ENCODE results near the gene INPP4A. TPM values are rescaled to one million over a fixed set of nuclear protein-coding genes. Genes with fewer than 3 reads are reported as not detected.

INPP4A gene
- total RNA-seq, 1 experiment from 2014 or later: 23.4 TPM

GRCh38 chr2:98539056-98539735 is 94.5 kb downstream of the INPP4A start:
- ATAC-seq: no peak
- POLR2A ChIA-PET (ENCODE audit: unreplicated experiment): no interaction called here
- CTCF ChIA-PET: no interaction called here

GRCh38 chr2:98540536-98540935 is 95.9 kb downstream of the INPP4A start:
- ChIA-PET POLR2A (ENCODE audit: unreplicated experiment) (no interaction called here), CTCF (no interaction called here)
- Histone ChIP-seq H3K4me2 (ENCODE audit: low read length) (no peak overlapping the region), H3K9me3 (ENCODE audit: low read length) (no peaks in the 10 kb centered on the region), H4K20me1 (ENCODE audit: low read length) (no peaks in the 10 kb centered on the region), H3K27ac (ENCODE audit: low read length) (no peak overlapping the region), H3K4me3 (ENCODE audit: low read length) (no peak overlapping the region), H3K27me3 (ENCODE audit: low read length) (no peaks in the 10 kb centered on the region), H3K36me3 (ENCODE audit: low read depth, low read length) (peaks cover 9% of the 10 kb centered on the region; the same call in 1 of the 2 replicates), H3F3A (ENCODE audit: low read length, unreplicated experiment) (no peaks in the 10 kb centered on the region), H3K9ac (ENCODE audit: low read length) (no peak overlapping the region), H3K9me2 (replicated peaks; ENCODE audit: low read length) (no peaks in the 10 kb centered on the region), H3K79me2 (ENCODE audit: low read length) (no peaks in the 10 kb centered on the region), H2AFZ (ENCODE audit: low read length) (no peak overlapping the region), H3K4me1 (ENCODE audit: insufficient read depth, low read length) (no peaks in the 10 kb centered on the region)
- TF ChIP-seq EZH2 (IDR thresholded peaks at IDR 0.05; ENCODE audit: low read length, unreplicated experiment): no peak
- TF ChIP-seq CTCF (conservative IDR thresholded peaks at IDR 0.05; ENCODE audit: low read depth, low read length): no peak
- no peak for TF ChIP-seq EZH2phosphoT487 (IDR thresholded peaks at IDR 0.05; ENCODE audit: borderline replicate concordance, low read length)
- no TSS peak for BruUV-seq (replicated peaks)
- ATAC-seq (no peak), DNase-seq (no peak)
- intact Hi-C loops (cut with micrococcal nuclease): no loop called here

More at GRCh38 chr2:98539056-98539735, 94.5 kb downstream of the INPP4A start:
- intact Hi-C loops (cut with micrococcal nuclease): no loop called here
- TF ChIP-seq CTCF (conservative IDR thresholded peaks at IDR 0.05; ENCODE audit: low read depth, low read length): no peak
- TF ChIP-seq EZH2phosphoT487 (IDR thresholded peaks at IDR 0.05; ENCODE audit: borderline replicate concordance, low read length): no peak
- TF ChIP-seq EZH2 (IDR thresholded peaks at IDR 0.05; ENCODE audit: low read length, unreplicated experiment): no peak
- no TSS peak for BruUV-seq (replicated peaks)
- Histone ChIP-seq H4K20me1 (ENCODE audit: low read length) (no peaks in the 10 kb centered on the region), H3K27ac (ENCODE audit: low read length) (no peak overlapping the region), H3F3A (ENCODE audit: low read length, unreplicated experiment) (no peaks in the 10 kb centered on the region), H3K27me3 (ENCODE audit: low read length) (no peaks in the 10 kb centered on the region), H3K4me3 (ENCODE audit: low read length) (no peak overlapping the region), H3K36me3 (ENCODE audit: low read depth, low read length) (0 out of 2 replicates have a peak, but pooled peaks cover 5% of the 10 kb centered on the region), H3K9ac (ENCODE audit: low read length) (no peak overlapping the region), H3K4me1 (ENCODE audit: insufficient read depth, low read length) (no peaks in the 10 kb centered on the region), H3K79me2 (ENCODE audit: low read length) (no peaks in the 10 kb centered on the region), H2AFZ (ENCODE audit: low read length) (no peak overlapping the region), H3K9me2 (replicated peaks; ENCODE audit: low read length) (no peaks in the 10 kb centered on the region), H3K9me3 (ENCODE audit: low read length) (no peaks in the 10 kb centered on the region), H3K4me2 (ENCODE audit: low read length) (no peak overlapping the region)
- no peak for DNase-seq

DNA sequence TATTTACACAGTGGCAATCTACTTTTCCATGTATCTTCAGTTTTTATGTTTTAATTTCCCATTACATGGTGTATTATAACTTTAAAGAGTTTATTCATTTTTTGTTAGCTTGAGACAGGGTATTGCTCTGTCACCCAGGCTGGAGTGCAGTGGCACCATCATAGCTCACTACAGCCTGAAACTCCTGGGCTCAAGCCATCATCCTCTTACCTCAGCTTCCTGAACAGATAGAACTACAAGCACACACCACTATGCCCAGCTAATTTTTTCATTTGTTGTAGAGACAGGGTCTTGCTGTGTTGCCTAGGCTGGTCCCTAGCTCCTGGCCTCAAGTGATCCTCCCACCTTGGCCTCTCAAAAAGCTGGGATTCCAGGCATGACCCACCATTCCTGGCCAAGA is 96.8 kb downstream of the INPP4A start:
- Histone ChIP-seq H3K79me2 (ENCODE audit: low read length) (no peaks in the 10 kb centered on the region), H3K27me3 (ENCODE audit: low read length) (no peaks in the 10 kb centered on the region), H3K9ac (ENCODE audit: low read length) (no peak overlapping the region), H3K27ac (ENCODE audit: low read length) (no peak overlapping the region), H3K9me3 (ENCODE audit: low read length) (no peaks in the 10 kb centered on the region), H3K4me2 (ENCODE audit: low read length) (no peak overlapping the region), H3K4me3 (ENCODE audit: low read length) (no peak overlapping the region), H3F3A (ENCODE audit: low read length, unreplicated experiment) (no peaks in the 10 kb centered on the region), H3K9me2 (replicated peaks; ENCODE audit: low read length) (no peaks in the 10 kb centered on the region), H2AFZ (ENCODE audit: low read length) (no peak overlapping the region), H4K20me1 (ENCODE audit: low read length) (no peaks in the 10 kb centered on the region), H3K4me1 (ENCODE audit: insufficient read depth, low read length) (no peaks in the 10 kb centered on the region), H3K36me3 (ENCODE audit: low read depth, low read length) (peaks cover 4% of the 10 kb centered on the region)
- ChIA-PET CTCF (no interaction called here), POLR2A (ENCODE audit: unreplicated experiment) (no interaction called here)
- intact Hi-C loops (cut with micrococcal nuclease): no loop called here
- no TSS peak for BruUV-seq (replicated peaks)
- ATAC-seq (no peak), DNase-seq (no peak)
- TF ChIP-seq CTCF (conservative IDR thresholded peaks at IDR 0.05; ENCODE audit: low read depth, low read length) (no peak), EZH2phosphoT487 (IDR thresholded peaks at IDR 0.05; ENCODE audit: borderline replicate concordance, low read length) (no peak), EZH2 (IDR thresholded peaks at IDR 0.05; ENCODE audit: low read length, unreplicated experiment) (no peak)

Data from PC-3 (cell line).